ENCODE results near the gene TIFAB. TPM values are rescaled to one million over a fixed set of nuclear protein-coding genes. Genes with fewer than 3 reads are reported as not detected.

TIFAB gene
- total and polyA plus RNA-seq, 2 experiments from 2014 or later: not detected

GRCh38 chr5:135458356-135458755 is 6.2 kb upstream of the TIFAB start (continued):
- TF ChIP-seq CTCF (conservative IDR thresholded peaks at IDR 0.05; ENCODE audit: low read depth in 2 of 2) (no peak), JUNB (IDR thresholded peaks at IDR 0.05; ENCODE audit: unreplicated experiment) (no peak), EZH2phosphoT487 (IDR thresholded peaks at IDR 0.05; ENCODE audit: unreplicated experiment) (no peak), ZNF114 (CRISPR knock-in tag; IDR thresholded peaks at IDR 0.05) (no peak), NANOG (IDR thresholded peaks at IDR 0.05; ENCODE audit: borderline replicate concordance) (no peak), EZH2 (IDR thresholded peaks at IDR 0.05; ENCODE audit: low read depth, unreplicated experiment) (no peak), ZNF331 (CRISPR knock-in tag; IDR thresholded peaks at IDR 0.05; ENCODE audit: low read depth) (no peak)

- Mint-ChIP-seq H3K27ac (no peak overlapping the region), H3K27me3 (ENCODE audit: insufficient read depth, low read depth, poor library complexity) (peaks cover 20% of the 10 kb centered on the region), H3K4me3 (no peak overlapping the region), H3K36me3 (ENCODE audit: low read depth) (no peaks in the 10 kb centered on the region), H3K4me1 (no peaks in the 10 kb centered on the region), H3K9me3 (no peaks in the 10 kb centered on the region)
- Histone ChIP-seq H3K27me3 (ENCODE audit: insufficient read depth) (peaks cover 17% of the 10 kb centered on the region; the same call in 1 of the 2 replicates), H3K79me2 (replicated peaks; ENCODE audit: insufficient read depth) (no peaks in the 10 kb centered on the region), H3K36me3 (ENCODE audit: insufficient read depth) (no peaks in the 10 kb centered on the region), H3F3A (replicated peaks; ENCODE audit: low read depth) (no peaks in the 10 kb centered on the region), H2AFZ (peak overlapping the region; percentile 91), H3K27ac (ENCODE audit: low read depth) (no peak overlapping the region), H4K20me1 (replicated peaks; ENCODE audit: insufficient read depth) (no peaks in the 10 kb centered on the region), H3K4me1 (ENCODE audit: insufficient read depth) (no peaks in the 10 kb centered on the region), H3K4me3 (no peak overlapping the region), H3K4me2 (no peak overlapping the region), H3K9me2 (ENCODE audit: insufficient read depth) (no peaks in the 10 kb centered on the region)
- ATAC-seq (peak; percentile 90), DNase-seq (ENCODE audit: low spot score) (peak; percentile 91)
- TF ChIP-seq REST (IDR thresholded peaks at IDR 0.05; ENCODE audit: unreplicated experiment): no peak
- TF ChIP-seq CTCF (conservative IDR thresholded peaks at IDR 0.05; ENCODE audit: low read depth in 2 of 2): peak; percentile 86 to 96
- 0 out of 2 replicates have a peak, but pooled peaks have one; percentile 13 for TF ChIP-seq CREB1 (CRISPR knock-in tag; IDR thresholded peaks at IDR 0.05; ENCODE audit: low read depth)
Measured at GRCh38 chr5:135457424-135458071, 5.4 kb upstream of the TIFAB start.

Data from GM23338 (cell line).